Neural cell (in vitro differentiated cells): ENCODE measurements around the gene EHHADH. TPM values are rescaled to one million over a fixed set of nuclear protein-coding genes. Genes with fewer than 3 reads are reported as not detected.

ENCODE experiments used
- H2AFZ ChIP-seq: fragments of 200-600, 300-800 bp; sonication (generic), shearing (Covaris generic); 2 replicates; pipeline ENCODE4 v1.6.0; 2014; ENCODE audit warnings: low read depth, mild to moderate bottlenecking, antibody characterized with exemption, low read length, moderate library complexity
- H3F3A ChIP-seq: fragments of 200-600 bp; shearing (Covaris generic); 2 replicates; pipeline ENCODE4 v1.6.1; 2016; ENCODE audit warnings: mild to moderate bottlenecking, moderate library complexity, mixed read lengths, antibody characterized with exemption, low read length; ENCODE audit not compliant: insufficient read depth, poor library complexity, severe bottlenecking
- H3K27ac ChIP-seq: fragments of 200-600, 300-800 bp; sonication (generic), shearing (Covaris generic); 2 replicates; pipeline ENCODE4 v1.5.1; 2014; ENCODE audit warnings: mild to moderate bottlenecking, low read length, moderate library complexity
- H3K27me3 ChIP-seq: fragments of 300-800, 200-600 bp; sonication (generic), shearing (Covaris generic); 2 replicates; pipeline ENCODE4 v1.6.0; 2014; ENCODE audit warnings: mild to moderate bottlenecking, low read depth, low read length, moderate library complexity; ENCODE audit not compliant: insufficient read depth
- H3K36me3 ChIP-seq: fragments of 300-800, 200-600 bp; sonication (generic), shearing (Covaris generic); 2 replicates; pipeline ENCODE4 v1.5.1; 2014; ENCODE audit warnings: mild to moderate bottlenecking, antibody characterized with exemption, low read length, moderate library complexity; ENCODE audit not compliant: insufficient read depth
- H3K4me2 ChIP-seq: fragments of 300-800, 200-600 bp; sonication (generic), shearing (Covaris generic); 2 replicates; pipeline ENCODE4 v1.6.0; 2014; ENCODE audit warnings: mild to moderate bottlenecking, low read length
- H3K4me3 ChIP-seq: fragments of 300-800, 200-600 bp; sonication (generic), shearing (Covaris generic); 2 replicates; pipeline ENCODE4 v1.5.1; 2014; ENCODE audit warnings: mild to moderate bottlenecking, low read length, moderate library complexity
- H3K79me2 ChIP-seq: fragments of 200-600 bp; shearing (Covaris generic); replicated peaks from 2 replicates; pipeline ENCODE4 v1.6.0; 2014; ENCODE audit warnings: mild to moderate bottlenecking, low read length, moderate library complexity; ENCODE audit not compliant: insufficient read depth
- H3K9ac ChIP-seq: fragments of 300-800, 200-600 bp; sonication (generic), shearing (Covaris generic); 2 replicates; pipeline ENCODE4 v1.6.1; 2016; ENCODE audit warnings: mild to moderate bottlenecking, low read length, mixed read lengths
- H3K9me2 ChIP-seq: fragments of 200-600 bp; shearing (Covaris generic); 2 replicates; pipeline ENCODE4 v1.6.1; 2016; ENCODE audit warnings: mild to moderate bottlenecking, low read length, mixed read lengths; ENCODE audit not compliant: insufficient read depth
- H3K9me3 ChIP-seq: fragments of 200-600, 300-800 bp; sonication (generic), shearing (Covaris generic); 2 replicates; pipeline ENCODE4 v1.6.1; 2016; ENCODE audit warnings: mild to moderate bottlenecking, mixed run types, low read length, moderate library complexity, mixed read lengths
- H4K20me1 ChIP-seq: fragments of 200-600 bp; shearing (Covaris generic); 2 replicates; pipeline ENCODE4 v1.6.1; 2016; ENCODE audit warnings: mild to moderate bottlenecking, mixed run types; ENCODE audit not compliant: insufficient read depth
- EP300 ChIP-seq: fragments of 450-650 bp; conservative IDR thresholded peaks from 2 replicates; pipeline ENCODE4 v1.6.1; 2014; ENCODE audit warnings: antibody characterized with exemption, mild to moderate bottlenecking, moderate library complexity; ENCODE audit not compliant: poor library complexity, severe bottlenecking
- EZH2 ChIP-seq: fragments of 200-600, 300-800 bp; shearing (Covaris generic), sonication (generic); IDR thresholded peaks from 2 replicates; pipeline ENCODE4 v1.6.1; 2014; ENCODE audit warnings: antibody characterized with exemption, low read length, borderline replicate concordance, mild to moderate bottlenecking; ENCODE audit not compliant: insufficient read depth, poor library complexity, severe bottlenecking
- MXI1 ChIP-seq: fragments of 450-650 bp; conservative IDR thresholded peaks from 2 replicates; pipeline ENCODE4 v1.6.1; 2014; ENCODE audit warnings: antibody characterized with exemption, mild to moderate bottlenecking; ENCODE audit not compliant: poor library complexity, severe bottlenecking
- POLR2AphosphoS5 ChIP-seq: IDR thresholded peaks from 2 replicates; pipeline ENCODE4 v1.6.1; 2012
- RAD21 ChIP-seq: fragments of 450-650 bp; conservative IDR thresholded peaks from 2 replicates; pipeline ENCODE4 v1.6.1; 2014; ENCODE audit warnings: antibody characterized with exemption, mild to moderate bottlenecking, moderate library complexity
- SMC3 ChIP-seq: fragments of 450-650 bp; conservative IDR thresholded peaks from 2 replicates; pipeline ENCODE4 v1.6.1; 2014; ENCODE audit warnings: antibody characterized with exemption, mild to moderate bottlenecking, moderate library complexity; ENCODE audit not compliant: poor library complexity
- TAF1 ChIP-seq: IDR thresholded peaks from 2 replicates; pipeline ENCODE4 v1.6.1; 2012; ENCODE audit warnings: low read depth
- polyA plus RNA-seq: library from polyadenylated mRNA; depleted of rRNA; stranded (reverse); fragments of >200 nt; gene quantifications from 2 replicates; pipeline ENCODE4 v1.2.3, GENCODE V29; 2014
- TF ChIP-seq, protein P1 (sequence below): fragments of 450-650 bp; IDR thresholded peaks from 2 replicates; pipeline ENCODE4 v1.5.1; 2014; ENCODE audit warnings: antibody characterized with exemption, mild to moderate bottlenecking, moderate library complexity; ENCODE audit not compliant: poor library complexity, severe bottlenecking
- TF ChIP-seq, protein P2 (sequence below): IDR thresholded peaks from 2 replicates; pipeline ENCODE4 v1.6.1; 2012; ENCODE audit warnings: borderline replicate concordance

EHHADH gene
- polyA plus RNA-seq, 1 donor from 2014 or later, result 2.0 TPM

DNA sequence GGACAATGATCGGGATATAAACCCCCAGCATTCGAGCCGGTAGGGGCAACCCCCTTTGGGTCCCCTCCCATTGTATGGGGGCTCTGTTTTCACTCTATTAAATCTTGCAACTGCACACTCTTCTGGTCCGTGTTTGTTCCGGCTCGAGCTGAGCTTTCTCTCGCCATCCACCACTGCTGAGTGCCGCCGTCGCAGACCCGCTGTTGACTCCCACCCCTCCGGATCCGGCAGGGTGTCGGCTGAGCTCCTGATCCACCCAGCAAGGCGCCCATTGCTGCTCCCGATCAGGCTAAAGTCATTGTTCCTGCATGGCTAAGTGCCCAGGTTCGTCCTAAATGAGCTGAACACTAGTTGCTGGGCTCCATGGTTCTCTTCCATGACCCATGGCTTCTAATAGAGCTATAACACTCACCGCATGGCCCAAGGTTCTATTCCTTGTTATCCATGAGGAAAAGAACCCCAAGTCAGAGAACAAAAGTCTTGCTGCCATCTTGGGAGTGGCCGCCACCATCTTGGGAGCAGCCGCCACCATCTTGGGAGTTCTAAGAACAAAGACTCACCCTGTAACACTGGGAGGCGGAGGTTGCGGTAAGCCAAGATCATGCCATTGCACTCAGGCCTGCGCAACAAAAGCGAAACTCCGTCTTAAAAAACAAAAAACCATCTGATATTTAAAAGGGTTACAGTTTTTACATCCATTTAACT, 11.2 kb upstream of the EHHADH start:
- Histone ChIP-seq H3K4me2 (no peak overlapping the region), H3K27me3 (no peaks in the 10 kb centered on the region), H3K79me2 (no peaks in the 10 kb centered on the region), H4K20me1 (no peaks in the 10 kb centered on the region), H3K4me3 (no peak overlapping the region), H3K9ac (no peak overlapping the region), H3K27ac (no peak overlapping the region), H2AFZ (no peak overlapping the region), H3K36me3 (no peaks in the 10 kb centered on the region), H3F3A (no peaks in the 10 kb centered on the region), H3K9me2 (no peaks in the 10 kb centered on the region), H3K9me3 (no peaks in the 10 kb centered on the region)
- TF ChIP-seq, protein P1, sequence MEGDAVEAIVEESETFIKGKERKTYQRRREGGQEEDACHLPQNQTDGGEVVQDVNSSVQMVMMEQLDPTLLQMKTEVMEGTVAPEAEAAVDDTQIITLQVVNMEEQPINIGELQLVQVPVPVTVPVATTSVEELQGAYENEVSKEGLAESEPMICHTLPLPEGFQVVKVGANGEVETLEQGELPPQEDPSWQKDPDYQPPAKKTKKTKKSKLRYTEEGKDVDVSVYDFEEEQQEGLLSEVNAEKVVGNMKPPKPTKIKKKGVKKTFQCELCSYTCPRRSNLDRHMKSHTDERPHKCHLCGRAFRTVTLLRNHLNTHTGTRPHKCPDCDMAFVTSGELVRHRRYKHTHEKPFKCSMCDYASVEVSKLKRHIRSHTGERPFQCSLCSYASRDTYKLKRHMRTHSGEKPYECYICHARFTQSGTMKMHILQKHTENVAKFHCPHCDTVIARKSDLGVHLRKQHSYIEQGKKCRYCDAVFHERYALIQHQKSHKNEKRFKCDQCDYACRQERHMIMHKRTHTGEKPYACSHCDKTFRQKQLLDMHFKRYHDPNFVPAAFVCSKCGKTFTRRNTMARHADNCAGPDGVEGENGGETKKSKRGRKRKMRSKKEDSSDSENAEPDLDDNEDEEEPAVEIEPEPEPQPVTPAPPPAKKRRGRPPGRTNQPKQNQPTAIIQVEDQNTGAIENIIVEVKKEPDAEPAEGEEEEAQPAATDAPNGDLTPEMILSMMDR, result no peak
- TF ChIP-seq TAF1, result no peak
- no peak for TF ChIP-seq EZH2
- no peak for TF ChIP-seq MXI1
- TF ChIP-seq POLR2AphosphoS5, result no peak
- TF ChIP-seq, protein P2, sequence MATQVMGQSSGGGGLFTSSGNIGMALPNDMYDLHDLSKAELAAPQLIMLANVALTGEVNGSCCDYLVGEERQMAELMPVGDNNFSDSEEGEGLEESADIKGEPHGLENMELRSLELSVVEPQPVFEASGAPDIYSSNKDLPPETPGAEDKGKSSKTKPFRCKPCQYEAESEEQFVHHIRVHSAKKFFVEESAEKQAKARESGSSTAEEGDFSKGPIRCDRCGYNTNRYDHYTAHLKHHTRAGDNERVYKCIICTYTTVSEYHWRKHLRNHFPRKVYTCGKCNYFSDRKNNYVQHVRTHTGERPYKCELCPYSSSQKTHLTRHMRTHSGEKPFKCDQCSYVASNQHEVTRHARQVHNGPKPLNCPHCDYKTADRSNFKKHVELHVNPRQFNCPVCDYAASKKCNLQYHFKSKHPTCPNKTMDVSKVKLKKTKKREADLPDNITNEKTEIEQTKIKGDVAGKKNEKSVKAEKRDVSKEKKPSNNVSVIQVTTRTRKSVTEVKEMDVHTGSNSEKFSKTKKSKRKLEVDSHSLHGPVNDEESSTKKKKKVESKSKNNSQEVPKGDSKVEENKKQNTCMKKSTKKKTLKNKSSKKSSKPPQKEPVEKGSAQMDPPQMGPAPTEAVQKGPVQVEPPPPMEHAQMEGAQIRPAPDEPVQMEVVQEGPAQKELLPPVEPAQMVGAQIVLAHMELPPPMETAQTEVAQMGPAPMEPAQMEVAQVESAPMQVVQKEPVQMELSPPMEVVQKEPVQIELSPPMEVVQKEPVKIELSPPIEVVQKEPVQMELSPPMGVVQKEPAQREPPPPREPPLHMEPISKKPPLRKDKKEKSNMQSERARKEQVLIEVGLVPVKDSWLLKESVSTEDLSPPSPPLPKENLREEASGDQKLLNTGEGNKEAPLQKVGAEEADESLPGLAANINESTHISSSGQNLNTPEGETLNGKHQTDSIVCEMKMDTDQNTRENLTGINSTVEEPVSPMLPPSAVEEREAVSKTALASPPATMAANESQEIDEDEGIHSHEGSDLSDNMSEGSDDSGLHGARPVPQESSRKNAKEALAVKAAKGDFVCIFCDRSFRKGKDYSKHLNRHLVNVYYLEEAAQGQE, result no peak
- TF ChIP-seq EP300, result no peak
- no peak for TF ChIP-seq SMC3
- no peak for TF ChIP-seq RAD21

DNA sequence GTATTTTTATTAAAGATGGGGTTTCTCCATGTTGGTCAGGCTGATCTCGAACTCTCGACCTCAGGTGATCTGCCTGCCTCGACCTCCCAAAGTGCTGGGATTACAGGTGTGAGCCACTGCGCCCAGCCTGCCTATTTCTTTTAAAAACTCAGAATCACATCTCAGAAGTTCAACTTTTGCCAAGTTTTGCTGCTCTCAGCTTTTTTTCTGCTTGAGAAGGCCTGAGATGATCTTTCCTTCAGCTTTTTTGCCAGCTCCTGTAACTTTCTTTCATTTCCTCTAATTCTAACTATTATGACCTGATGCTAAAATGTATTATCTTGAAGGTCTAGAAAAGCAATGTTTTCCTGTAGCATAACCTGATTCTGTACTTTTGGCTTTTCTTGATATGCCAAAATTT, 9.6 kb upstream of the EHHADH start:
- H4K20me1 ChIP-seq, result no peaks in the 10 kb centered on the region

More for the DNA sequence above, 9.6 kb upstream of the EHHADH start:
- Histone ChIP-seq H3K27me3 (no peaks in the 10 kb centered on the region), H3K79me2 (no peaks in the 10 kb centered on the region), H3K9ac (no peak overlapping the region), H3K4me3 (no peak overlapping the region), H3K4me2 (no peak overlapping the region), H3K36me3 (no peaks in the 10 kb centered on the region), H3K9me2 (no peaks in the 10 kb centered on the region), H3K27ac (no peak overlapping the region), H2AFZ (no peak overlapping the region), H3F3A (no peaks in the 10 kb centered on the region), H3K9me3 (no peaks in the 10 kb centered on the region)
- no peak for TF ChIP-seq POLR2AphosphoS5
- TF ChIP-seq, protein P2, result no peak
- TF ChIP-seq, protein P1, result no peak
- TF ChIP-seq MXI1, result no peak
- no peak for TF ChIP-seq EZH2
- no peak for TF ChIP-seq TAF1
- TF ChIP-seq RAD21, result no peak
- TF ChIP-seq EP300, result no peak
- no peak for TF ChIP-seq SMC3
